ENCODE data around the gene IKZF1.

Gene IKZF1

GRCh38 chr7:50450590-50451032 is 146.1 kb downstream of the IKZF1 start:
- DNase-seq (ENCODE audit: low read depth in 2 of 2): no peak

Data from activated CD4-positive, alpha-beta T cell treated with anti-CD3 and anti-CD28 coated beads for 24 hours (primary cell).